ENCODE measurements around the gene KRTAP10-1.

Gene KRTAP10-1

DNA sequence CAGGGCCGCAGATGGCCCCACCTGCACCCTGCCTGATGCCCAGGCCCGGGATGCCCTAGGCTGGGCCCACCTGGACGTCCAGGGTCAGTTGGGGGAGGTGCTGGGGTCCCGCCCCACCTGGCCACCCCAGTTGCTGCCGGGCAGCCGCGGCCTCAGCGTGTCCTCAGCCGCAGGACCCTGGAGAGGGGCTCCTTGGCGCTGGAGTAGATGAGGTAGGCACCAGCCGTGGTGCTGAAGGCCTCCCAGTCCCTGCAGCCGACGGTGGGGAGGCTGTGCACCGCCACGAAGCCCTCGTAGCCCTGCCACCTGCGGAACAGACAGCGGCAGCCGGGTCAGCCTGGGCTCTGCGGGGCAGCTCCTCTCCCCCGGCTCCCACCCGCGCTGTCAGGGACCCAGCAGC is 40.4 kb downstream of the KRTAP10-1 start:
- DNase-seq, result no peak

DNA sequence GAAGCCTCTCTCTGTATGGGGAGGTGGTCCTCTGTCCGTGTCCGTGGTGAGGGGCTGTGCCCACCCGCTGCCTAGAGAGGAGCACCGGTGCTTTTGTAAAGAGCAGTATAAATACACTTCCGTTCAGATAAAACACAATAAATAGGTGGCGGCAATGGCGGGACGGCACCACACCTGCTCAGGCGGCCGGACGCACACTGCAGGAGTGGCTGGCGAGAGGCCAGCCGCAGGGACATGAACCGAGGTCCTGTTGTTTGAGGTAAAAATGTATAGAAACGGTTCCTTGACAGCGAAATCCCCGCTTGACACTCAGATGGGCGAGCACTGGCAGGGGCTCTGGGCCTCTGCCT is 40.8 kb downstream of the KRTAP10-1 start:
- no peak for DNase-seq

DNA sequence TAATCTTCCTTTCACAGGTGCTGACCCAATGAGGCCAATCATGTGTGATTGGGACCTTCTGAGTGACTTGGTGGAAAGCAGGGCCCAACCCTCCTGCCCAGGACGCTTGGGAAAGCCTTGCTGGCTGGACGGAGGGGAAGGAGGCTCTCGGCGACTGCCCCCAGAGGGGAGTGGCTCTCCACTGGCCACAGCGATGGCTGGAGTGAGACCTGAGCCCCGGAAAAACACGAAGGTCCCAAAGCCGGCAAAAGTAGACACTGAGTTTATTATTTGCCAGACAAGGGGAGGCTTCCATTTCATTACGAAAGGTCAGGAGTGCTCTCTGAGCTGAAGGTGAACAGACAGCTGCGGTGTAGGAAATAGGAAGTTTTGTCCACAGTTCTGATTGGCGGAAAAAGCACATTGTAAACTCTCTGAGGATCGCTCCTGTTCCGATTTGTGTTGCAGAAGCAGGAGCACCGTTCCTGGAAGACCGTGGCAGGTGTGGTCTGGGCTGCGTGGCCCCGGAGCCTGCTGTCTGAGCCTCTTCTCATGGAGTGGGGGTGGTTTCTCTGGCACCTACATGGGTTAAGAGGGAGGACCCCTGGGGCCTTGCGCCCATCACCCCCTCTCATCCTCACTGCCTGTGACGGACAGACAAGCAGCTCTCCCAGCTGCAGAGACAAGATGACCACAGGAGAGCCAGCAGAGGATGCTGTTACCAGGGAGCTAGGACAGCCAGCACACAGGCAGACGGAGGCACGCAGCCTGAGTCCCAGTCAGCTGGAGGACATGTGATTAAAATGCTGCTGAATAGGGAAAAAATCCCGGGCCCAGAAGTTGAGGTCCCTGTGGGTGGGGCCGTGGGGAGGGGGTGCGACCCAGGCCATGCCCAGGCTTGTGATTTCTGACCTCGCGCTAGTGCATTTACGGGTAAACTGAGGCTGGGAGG is 41.5 kb downstream of the KRTAP10-1 start:
- no peak for DNase-seq

DNA sequence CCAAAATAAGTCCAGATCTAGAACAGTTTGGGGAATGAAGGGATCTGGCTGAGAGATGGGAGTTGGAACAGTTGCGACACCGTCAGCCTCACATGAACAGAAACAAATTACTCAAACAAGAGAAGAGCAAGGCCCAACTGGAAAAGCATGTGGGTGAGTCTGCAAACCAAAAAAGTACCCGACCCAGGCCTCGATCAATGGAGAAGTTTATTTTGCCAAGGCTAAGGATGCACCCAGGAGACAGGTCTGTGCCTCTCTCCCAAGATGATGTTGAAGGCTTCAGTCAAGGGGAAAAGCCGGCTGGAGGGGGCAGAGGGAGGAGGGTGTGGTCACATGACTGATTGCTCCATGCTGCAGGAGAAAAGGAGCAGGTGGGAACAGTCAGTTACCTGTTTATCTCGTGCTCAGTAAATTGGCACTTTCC is 42.3 kb downstream of the KRTAP10-1 start:
- no peak for DNase-seq

DNA sequence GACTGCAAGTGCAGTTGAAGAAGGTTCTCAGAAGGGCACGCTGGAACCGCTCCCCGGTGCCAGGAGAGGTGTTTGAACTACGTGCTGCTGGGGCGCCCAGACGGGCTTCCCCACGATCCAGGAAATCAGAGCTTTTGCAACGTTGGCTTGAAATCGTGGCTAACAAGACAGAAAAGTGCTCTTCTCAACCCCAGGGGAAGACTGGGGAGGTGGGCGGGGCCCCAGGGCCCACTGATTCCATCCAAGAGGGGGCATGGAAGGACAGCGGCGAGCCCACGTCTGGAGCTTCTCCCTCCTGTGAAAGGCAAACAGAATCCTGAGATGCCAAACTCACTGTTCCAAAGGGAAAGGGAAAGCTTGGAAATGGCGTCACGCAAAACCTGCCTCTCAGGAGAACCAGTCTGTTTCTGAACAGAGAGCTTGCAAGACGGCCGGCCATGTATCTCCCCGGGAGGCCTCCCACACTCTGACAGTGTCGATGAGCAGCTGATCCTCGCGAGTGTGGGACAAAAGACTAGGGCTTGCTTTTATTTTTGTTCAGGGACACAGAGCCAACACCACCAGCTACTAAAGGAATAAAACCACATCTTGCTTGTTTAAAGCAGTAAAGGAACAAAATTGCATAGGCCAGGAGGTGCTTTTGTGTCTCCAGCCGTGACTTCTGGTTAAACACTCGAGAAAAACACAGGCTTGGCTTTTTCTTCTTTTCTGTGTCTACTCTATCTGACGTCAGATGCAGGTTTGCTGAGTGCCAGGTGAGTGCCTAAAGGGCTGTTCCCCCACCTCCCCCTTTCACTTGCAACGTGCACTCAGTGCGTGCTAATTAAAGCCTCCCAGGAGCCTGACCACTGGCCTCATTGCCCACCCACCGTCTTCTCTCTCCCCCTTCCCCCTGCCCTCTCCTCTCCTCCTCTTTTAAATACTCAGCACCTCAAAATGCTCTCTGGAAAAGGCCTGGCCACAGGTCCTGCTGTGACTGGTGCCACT is 43.1 kb downstream of the KRTAP10-1 start:
- DNase-seq, result no peak

DNA sequence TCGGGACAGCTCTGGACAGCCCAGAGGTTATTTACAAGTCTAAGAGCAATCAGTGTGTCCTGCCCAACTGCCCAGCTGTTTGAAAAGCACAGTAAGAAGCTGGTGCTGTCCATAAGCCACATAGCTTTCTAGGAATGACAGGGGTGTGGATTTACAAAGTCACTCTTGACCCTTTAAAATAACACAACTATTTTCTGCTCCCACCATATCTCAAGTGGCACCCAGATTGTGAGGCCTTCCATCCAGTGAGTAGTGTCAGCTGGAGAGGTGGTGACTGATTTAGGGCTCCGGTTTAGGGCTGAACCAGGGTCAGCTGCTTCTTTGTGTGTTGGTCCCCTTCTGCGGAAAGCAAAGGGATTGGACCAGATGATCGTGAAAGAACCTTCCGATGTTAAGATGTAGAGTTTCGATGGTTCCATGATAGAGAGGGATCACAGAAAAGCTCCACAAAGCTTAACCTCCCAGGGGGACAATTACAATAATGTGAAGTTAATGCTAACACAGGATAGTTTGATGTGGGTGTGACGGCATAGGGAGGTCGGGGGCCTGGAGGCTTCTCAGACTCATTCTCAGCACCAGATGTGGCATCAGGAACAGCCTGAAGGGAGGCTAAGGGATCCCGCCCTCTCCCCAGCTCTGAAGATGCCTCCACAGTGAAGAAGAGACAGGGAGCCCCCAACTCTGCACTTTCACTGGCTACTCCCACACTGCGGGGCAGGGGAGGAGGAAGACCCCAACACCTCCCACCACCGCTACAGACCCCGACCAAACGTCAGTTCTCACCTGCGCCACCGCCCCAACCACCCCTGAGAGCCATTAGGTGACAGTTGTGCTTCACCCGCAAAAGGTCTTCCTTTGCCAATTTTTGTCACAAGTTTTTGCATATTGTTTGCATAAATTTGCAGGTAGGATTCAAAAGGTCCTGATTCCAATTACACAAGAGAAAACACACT is 44.1 kb downstream of the KRTAP10-1 start:
- DNase-seq, result no peak

DNA sequence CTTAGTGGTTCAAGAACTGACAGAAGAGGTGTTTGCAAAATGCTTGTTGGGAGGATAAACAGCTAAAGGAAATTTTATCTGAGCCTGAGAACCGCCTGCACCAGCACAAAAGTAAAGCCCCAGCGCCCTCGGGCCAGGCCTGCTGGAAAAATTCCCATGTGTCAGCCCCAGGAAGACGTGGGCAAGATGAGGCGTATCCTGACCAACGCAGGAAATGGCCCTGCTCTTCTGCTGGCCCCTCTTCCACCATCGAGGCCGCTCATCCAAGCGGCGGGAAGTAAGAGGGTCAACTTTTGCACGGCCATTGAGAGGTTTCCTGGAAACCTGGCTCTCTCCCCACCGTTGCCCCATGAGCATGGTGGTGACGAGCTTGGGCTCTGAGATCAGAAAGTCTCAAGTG is 45.0 kb downstream of the KRTAP10-1 start:
- DNase-seq, result no peak

DNA sequence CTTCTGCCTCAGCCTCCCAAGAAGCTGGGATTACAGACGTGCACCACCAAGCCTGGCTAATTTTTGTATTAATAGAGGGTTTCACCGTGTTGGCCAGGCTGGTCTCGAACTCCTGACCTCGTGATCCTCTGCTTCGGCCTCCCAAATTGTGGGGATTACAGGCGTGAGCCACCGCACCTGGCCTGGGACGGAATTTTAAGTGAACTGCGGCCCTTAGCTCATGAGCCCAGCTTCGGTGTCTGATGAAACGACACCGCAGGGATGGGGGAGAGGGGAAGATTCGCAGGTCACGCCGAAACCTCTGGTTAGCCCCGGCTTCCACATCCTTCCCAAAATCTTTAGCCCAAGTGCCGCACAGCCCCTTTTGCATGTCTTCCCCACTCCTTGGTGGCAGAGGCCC is 45.6 kb downstream of the KRTAP10-1 start:
- DNase-seq, result no peak

DNA sequence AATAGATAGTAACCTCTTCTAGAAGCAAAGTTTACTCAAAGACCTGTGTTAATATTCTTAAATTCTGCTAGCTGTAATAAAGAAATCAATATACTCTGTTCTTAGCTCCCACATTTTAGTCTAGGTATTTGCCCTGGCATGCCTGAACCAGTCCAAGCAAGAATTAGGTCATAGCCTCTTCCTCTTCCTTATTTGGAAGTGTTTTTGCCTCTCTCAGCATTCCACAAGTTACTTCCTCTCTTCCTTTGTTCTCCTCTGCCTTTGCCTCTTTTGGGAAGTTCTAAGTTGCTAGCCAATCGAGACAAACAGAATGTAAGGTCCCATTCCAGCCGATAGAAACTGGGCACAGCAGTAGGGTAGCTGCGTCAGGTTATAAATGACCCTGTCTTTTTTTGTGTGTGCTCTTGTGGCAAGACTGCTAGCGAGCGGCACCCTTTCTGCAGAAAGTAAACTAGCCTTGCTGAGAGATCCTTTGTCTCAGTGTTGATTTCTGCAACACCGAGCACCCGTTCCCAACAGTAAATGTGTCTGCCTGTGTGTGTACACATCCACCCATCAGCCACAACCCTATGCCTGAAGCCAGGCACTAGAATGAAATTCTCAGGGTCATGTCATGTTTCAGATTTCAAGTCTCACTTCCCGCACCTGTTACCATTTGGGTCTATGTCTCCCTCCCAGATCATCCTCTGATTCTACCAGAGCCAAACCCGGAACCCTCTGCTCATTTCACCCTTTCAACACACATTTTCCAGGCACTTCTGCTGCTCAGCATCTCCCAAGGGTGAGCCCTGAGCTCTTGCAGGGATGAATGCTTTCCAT is 47.2 kb downstream of the KRTAP10-1 start:
- no peak for DNase-seq

DNA sequence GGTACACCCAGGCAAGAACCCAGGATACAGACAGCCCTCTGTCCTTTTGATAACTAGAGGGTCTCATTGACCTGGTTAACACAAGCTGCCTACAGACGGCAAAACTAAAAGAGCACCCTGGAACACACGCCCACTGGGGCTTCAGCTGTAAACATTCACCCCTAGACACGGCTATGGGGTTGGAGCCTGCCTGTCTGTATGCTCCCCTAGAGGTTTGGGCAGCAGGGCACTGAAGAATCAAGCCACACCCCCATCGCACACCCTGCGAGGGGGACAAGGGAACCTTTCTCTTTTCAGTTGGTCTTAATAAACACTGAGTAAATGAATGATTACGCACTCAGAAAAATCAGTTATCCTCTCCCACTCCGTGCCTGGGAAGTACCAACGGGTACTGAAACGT is 49.2 kb downstream of the KRTAP10-1 start:
- DNase-seq, result no peak

DNA sequence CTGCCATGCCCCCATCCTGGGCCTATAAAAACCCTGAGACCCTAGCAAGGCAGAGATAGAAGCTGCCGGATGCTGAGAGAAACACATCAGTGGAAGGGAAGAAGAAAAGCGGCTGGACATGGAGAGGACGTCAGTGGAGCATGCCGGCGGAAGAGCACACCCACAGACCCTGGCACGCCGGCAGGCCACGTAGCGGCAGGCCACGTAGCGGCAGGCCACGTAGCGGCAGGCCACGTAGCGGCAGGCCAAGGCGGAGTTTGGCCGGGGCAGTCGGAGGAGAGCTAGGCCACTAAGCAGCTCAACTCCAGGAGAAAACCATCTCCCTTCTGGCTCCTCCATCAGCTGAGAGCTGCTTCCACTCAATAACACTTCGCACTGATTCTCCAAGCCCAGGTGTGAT is 49.6 kb downstream of the KRTAP10-1 start:
- DNase-seq, result no peak

DNA sequence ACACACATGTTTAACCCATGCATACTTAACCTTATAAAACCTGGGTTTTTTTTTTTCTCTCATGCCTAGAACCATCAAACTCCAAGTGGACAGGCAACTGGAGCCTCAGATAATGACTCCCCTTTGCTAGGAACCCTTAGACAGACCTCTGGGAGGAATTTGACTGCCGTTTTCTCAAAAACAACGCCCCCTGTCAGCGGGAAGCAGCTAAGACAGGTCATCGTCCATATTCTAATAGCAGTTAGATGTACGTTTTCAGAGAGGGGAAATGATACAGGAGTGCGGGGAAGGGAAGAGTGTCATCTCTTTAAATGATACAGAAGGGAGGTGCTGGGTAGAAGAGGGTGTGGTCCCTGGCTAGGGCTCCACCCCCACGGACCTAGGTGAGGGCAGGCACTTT is 50.0 kb downstream of the KRTAP10-1 start:
- DNase-seq, result no peak

Measured in right forelimb (tissue), 1 donor.